ENCODE measurements around the gene GATA5. TPM values are rescaled to one million over a fixed set of nuclear protein-coding genes. Genes with fewer than 3 reads are reported as not detected.
A peak's percentile ranks its signal among the peaks of the same experiment; 100 is the strongest.

GATA5 gene
- total RNA-seq, 1 experiment from 2014 or later, result 0.96 TPM

- no TSS peak for BruUV-seq (replicated peaks)
- DNase-seq, result peak; percentile 52 to 68
- Histone ChIP-seq H3K27me3 (ENCODE audit: insufficient read depth, low read depth) (peaks cover 33% of the 10 kb centered on the region), H4K20me1 (ENCODE audit: insufficient read depth) (0 out of 2 replicates have a peak, but pooled peaks cover 3% of the 10 kb centered on the region), H3K4me2 (peak overlapping the region; percentile 45), H3K27ac (no peak overlapping the region), H3K9me3 (ENCODE audit: insufficient read depth, low read depth) (no peaks in the 10 kb centered on the region), H3K4me1 (replicated peaks; ENCODE audit: insufficient read depth) (peaks cover 15% of the 10 kb centered on the region), H3K4me3 (no peak overlapping the region), H3K79me2 (ENCODE audit: low read depth) (no peaks in the 10 kb centered on the region), H3K36me3 (ENCODE audit: low read depth) (no peaks in the 10 kb centered on the region), H3K9me2 (ENCODE audit: insufficient read depth) (no peaks in the 10 kb centered on the region), H2AFZ (no peak overlapping the region), H3F3A (ENCODE audit: insufficient read depth, low read depth) (peaks cover 3% of the 10 kb centered on the region; the same call in 1 of the 2 replicates)
- POLR2A ChIA-PET (ENCODE audit: unreplicated experiment), result interaction anchor here (0.6 kb wide), 1 partner anchor 37 kb away, joined by 5 read pairs; no protein-coding TSS in a partner anchor
- TF ChIP-seq, protein P1, sequence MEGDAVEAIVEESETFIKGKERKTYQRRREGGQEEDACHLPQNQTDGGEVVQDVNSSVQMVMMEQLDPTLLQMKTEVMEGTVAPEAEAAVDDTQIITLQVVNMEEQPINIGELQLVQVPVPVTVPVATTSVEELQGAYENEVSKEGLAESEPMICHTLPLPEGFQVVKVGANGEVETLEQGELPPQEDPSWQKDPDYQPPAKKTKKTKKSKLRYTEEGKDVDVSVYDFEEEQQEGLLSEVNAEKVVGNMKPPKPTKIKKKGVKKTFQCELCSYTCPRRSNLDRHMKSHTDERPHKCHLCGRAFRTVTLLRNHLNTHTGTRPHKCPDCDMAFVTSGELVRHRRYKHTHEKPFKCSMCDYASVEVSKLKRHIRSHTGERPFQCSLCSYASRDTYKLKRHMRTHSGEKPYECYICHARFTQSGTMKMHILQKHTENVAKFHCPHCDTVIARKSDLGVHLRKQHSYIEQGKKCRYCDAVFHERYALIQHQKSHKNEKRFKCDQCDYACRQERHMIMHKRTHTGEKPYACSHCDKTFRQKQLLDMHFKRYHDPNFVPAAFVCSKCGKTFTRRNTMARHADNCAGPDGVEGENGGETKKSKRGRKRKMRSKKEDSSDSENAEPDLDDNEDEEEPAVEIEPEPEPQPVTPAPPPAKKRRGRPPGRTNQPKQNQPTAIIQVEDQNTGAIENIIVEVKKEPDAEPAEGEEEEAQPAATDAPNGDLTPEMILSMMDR (conservative IDR thresholded peaks at IDR 0.05), result no peak
- CTCF ChIA-PET, result no interaction called here
- intact Hi-C loops (cut with micrococcal nuclease; ENCODE audit: unreplicated experiment), result no loop called here
Observed at GRCh38 chr20:62489186-62489931, 13.6 kb upstream of the GATA5 start.

DNA sequence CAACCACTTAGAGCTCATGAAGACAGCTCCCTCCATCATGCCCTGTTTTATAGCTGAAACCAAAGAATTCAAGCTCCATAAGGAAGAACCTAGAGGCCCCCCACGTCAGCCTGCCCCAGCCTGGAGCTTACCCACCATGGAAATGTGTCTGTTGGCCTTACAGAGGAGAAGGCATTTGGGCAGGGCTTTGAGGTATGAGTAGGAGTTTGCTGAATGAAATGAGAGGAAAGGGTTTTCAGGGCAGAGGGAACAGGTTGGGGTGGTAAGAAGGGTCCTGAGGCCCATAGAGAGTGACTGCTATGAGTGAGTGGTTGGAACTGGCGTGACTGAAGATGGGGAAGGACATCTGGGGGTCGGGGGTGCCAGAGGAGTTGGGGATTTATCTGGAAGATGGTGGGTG, 12.7 kb upstream of the GATA5 start:
- Histone ChIP-seq H3K9me2 (ENCODE audit: insufficient read depth) (no peaks in the 10 kb centered on the region), H3K4me3 (no peak overlapping the region), H3F3A (ENCODE audit: insufficient read depth, low read depth) (peaks cover 3% of the 10 kb centered on the region; the same call in 1 of the 2 replicates), H3K27me3 (ENCODE audit: insufficient read depth, low read depth) (peaks cover 33% of the 10 kb centered on the region), H3K9me3 (ENCODE audit: insufficient read depth, low read depth) (no peaks in the 10 kb centered on the region), H3K27ac (no peak overlapping the region), H3K4me1 (replicated peaks; ENCODE audit: insufficient read depth) (peaks cover 15% of the 10 kb centered on the region), H3K4me2 (no peak overlapping the region), H3K36me3 (ENCODE audit: low read depth) (no peaks in the 10 kb centered on the region), H3K79me2 (ENCODE audit: low read depth) (no peaks in the 10 kb centered on the region), H2AFZ (no peak overlapping the region), H4K20me1 (ENCODE audit: insufficient read depth) (0 out of 2 replicates have a peak, but pooled peaks cover 3% of the 10 kb centered on the region)
- intact Hi-C loops (cut with micrococcal nuclease; ENCODE audit: unreplicated experiment), result no loop called here
- TF ChIP-seq, protein P1 (conservative IDR thresholded peaks at IDR 0.05), result no peak
- no peak for TF ChIP-seq EZH2 (IDR thresholded peaks at IDR 0.05; ENCODE audit: low read depth)
- ChIA-PET CTCF (no interaction called here), POLR2A (ENCODE audit: unreplicated experiment) (interaction anchor here (0.6 kb wide), 1 partner anchor 123 kb away, joined by 3 read pairs; no protein-coding TSS in a partner anchor)
- no peak for DNase-seq
- BruUV-seq (replicated peaks), result no TSS peak

GRCh38 chr20:62487561-62488354, 12.0 kb upstream of the GATA5 start:
- Histone ChIP-seq H3K9me2 (ENCODE audit: insufficient read depth) (no peaks in the 10 kb centered on the region), H3K4me3 (no peak overlapping the region), H3K27me3 (ENCODE audit: insufficient read depth, low read depth) (peaks cover 39% of the 10 kb centered on the region), H4K20me1 (ENCODE audit: insufficient read depth) (0 out of 2 replicates have a peak, but pooled peaks cover 3% of the 10 kb centered on the region), H3K4me1 (replicated peaks; ENCODE audit: insufficient read depth) (peaks cover 15% of the 10 kb centered on the region), H3F3A (ENCODE audit: insufficient read depth, low read depth) (peaks cover 3% of the 10 kb centered on the region; the same call in 1 of the 2 replicates), H2AFZ (no peak overlapping the region), H3K9me3 (ENCODE audit: insufficient read depth, low read depth) (no peaks in the 10 kb centered on the region), H3K4me2 (no peak overlapping the region), H3K79me2 (ENCODE audit: low read depth) (no peaks in the 10 kb centered on the region), H3K36me3 (ENCODE audit: low read depth) (no peaks in the 10 kb centered on the region), H3K27ac (no peak overlapping the region)
- TF ChIP-seq, protein P1 (conservative IDR thresholded peaks at IDR 0.05), result no peak
- no peak for TF ChIP-seq EZH2 (IDR thresholded peaks at IDR 0.05; ENCODE audit: low read depth)
- intact Hi-C loops (cut with micrococcal nuclease; ENCODE audit: unreplicated experiment), result no loop called here
- BruUV-seq (replicated peaks), result no TSS peak
- DNase-seq, result no peak
- CTCF ChIA-PET, result no interaction called here
- POLR2A ChIA-PET (ENCODE audit: unreplicated experiment), result interaction anchor here (0.6 kb wide), 1 partner anchor 122 kb away, joined by 3 read pairs; no protein-coding TSS in a partner anchor

All from PC-9 (cell line).